ENCODE data around the gene SAE1.

- no peak for TF ChIP-seq CTCF (IDR thresholded peaks at IDR 0.05; ENCODE audit: borderline replicate concordance, extremely low read depth, low read length, poor library complexity, severe bottlenecking)
- no peak for TF ChIP-seq EZH2 (IDR thresholded peaks at IDR 0.05; ENCODE audit: borderline replicate concordance, low read depth, low read length, severe bottlenecking)
These were observed 16.6 kb upstream of the SAE1 start for GRCh38 chr19:47113850-47114651.

Data from DND-41 (cell line).